HepG2 (cell line): ENCODE data around the gene NAV2. TPM values are rescaled to one million over a fixed set of nuclear protein-coding genes. Genes with fewer than 3 reads are reported as not detected.

ENCODE experiments used
- ATAC-seq: fragments of 200-7000 bp; cut with Tn5 transposase; 3 replicates; pipeline ENCODE4 v1.9.1; 2020; ENCODE audit warnings: mild to moderate bottlenecking, moderate library complexity
- BruUV-seq: library from RNA; stranded (reverse); fragments of 400-500 nt; replicated peaks from 2 replicates; lab custom pipeline; 2021; lab: Mats Ljungman, UMichigan
- CTCF ChIA-PET: fragments of 300-600 bp; formaldehyde crosslinking; extraction: SDS; loops from one replicate; lab custom pipeline; 2021; ENCODE audit warnings: low total read pairs, inconsistent platforms, low intra/inter-chr PET ratio; lab: Yijun Ruan, JAX
- POLR2A ChIA-PET: fragments of 350-600 bp; sonication (Branson Sonifier 250); formaldehyde crosslinking; loops from one replicate; lab custom pipeline; 2020; ENCODE audit warnings: antibody characterized with exemption, inconsistent platforms; lab: Yijun Ruan, JAX
- DNase-seq: peaks from one replicate; pipeline ENCODE4 v3.0.0-alpha.2; 2015; ENCODE audit warnings: low spot score
- FAIRE-seq: peaks from 3 replicates; lab custom pipeline; 2011; peaks lifted over from hg19 to GRCh38; lab: Jason Lieb, UNC
- H2AFZ ChIP-seq: one replicate; pipeline ENCODE4 v1.6.1; 2011; ENCODE audit warnings: low read length, inconsistent platforms
- H3K27ac ChIP-seq: fragments of 300-600 bp; 3 replicates; pipeline ENCODE4 v1.8.0; 2011; ENCODE audit warnings: mixed run types, mild to moderate bottlenecking, mixed read lengths, low read length, inconsistent platforms; ENCODE audit not compliant: insufficient read depth; ENCODE audit errors: extremely low read length
- H3K27me3 ChIP-seq, 2 experiments: fragments of 200-600 bp in 1 of 2; 2 replicates in 1 of 2; 3 replicates in 1 of 2; pipeline versions ENCODE4 v1.6.0 to v1.8.0; 2011; ENCODE audit warnings: low read length in 2 of 2, mild to moderate bottlenecking in 2 of 2, moderate library complexity in 2 of 2, inconsistent platforms in 1 of 2; ENCODE audit not compliant: insufficient read depth in 2 of 2, control insufficient read depth in 1 of 2
- H3K36me3 ChIP-seq, 2 experiments: fragments of 200-600 bp in 1 of 2; replicated peaks in 1 of 2; 2 replicates in 1 of 2; 3 replicates in 1 of 2; pipeline versions ENCODE4 v1.5.1 to v1.8.0; 2011; ENCODE audit warnings: low read length in 2 of 2, inconsistent platforms in 1 of 2; ENCODE audit not compliant: insufficient read depth in 2 of 2, control insufficient read depth in 1 of 2
- H3K4me1 ChIP-seq: 2 replicates; pipeline ENCODE4 v1.5.1; 2012; ENCODE audit warnings: low read length, inconsistent platforms; ENCODE audit not compliant: insufficient read depth
- H3K4me2 ChIP-seq: 2 replicates; pipeline ENCODE4 v1.6.0; 2011; ENCODE audit warnings: low read depth, low read length, inconsistent platforms
- H3K4me3 ChIP-seq, 3 experiments: fragments of 200-600 bp in 1 of 3; sonication (generic), shearing (Covaris generic) in 1 of 3; replicated peaks in 1 of 3; 2 replicates each; pipeline ENCODE4 v1.5.1; 2011 to 2016; ENCODE audit warnings: low read length in 3 of 3, inconsistent platforms in 2 of 3, low read depth in 2 of 3, mild to moderate bottlenecking in 2 of 3, control low read depth in 1 of 3, mixed read lengths in 1 of 3; ENCODE audit not compliant: insufficient read depth in 1 of 3
- H3K79me2 ChIP-seq: one replicate; pipeline ENCODE4 v1.6.1; 2011; ENCODE audit warnings: low read length, inconsistent platforms; ENCODE audit not compliant: insufficient read depth
- H3K9ac ChIP-seq: 2 replicates; pipeline ENCODE4 v1.6.0; 2011; ENCODE audit warnings: mild to moderate bottlenecking, low read depth, low read length, inconsistent platforms; ENCODE audit not compliant: insufficient read depth
- H3K9me3 ChIP-seq: 2 replicates; pipeline ENCODE4 v1.5.1; 2012; ENCODE audit warnings: mild to moderate bottlenecking, low read length
- H4K20me1 ChIP-seq: 2 replicates; pipeline ENCODE4 v1.6.0; 2011; ENCODE audit warnings: inconsistent platforms, mild to moderate bottlenecking, low read length, moderate library complexity; ENCODE audit not compliant: insufficient read depth
- HNRNPL ChIP-seq: fragments of 200-400 bp; formaldehyde crosslinking; IDR thresholded peaks from 2 replicates; pipeline ENCODE4 v1.6.1; 2017; ENCODE audit warnings: mild to moderate bottlenecking, low read depth, low read length
- KMT2A ChIP-seq: sonication (generic); formaldehyde crosslinking; IDR thresholded peaks from 2 replicates; pipeline ENCODE4 v1.4.0; 2020; ENCODE audit warnings: missing genetic modification reagents
- NR2F2 ChIP-seq: IDR thresholded peaks from 2 replicates; pipeline ENCODE4 v1.6.1; 2012; ENCODE audit warnings: low read depth, inconsistent platforms, borderline replicate concordance
- ZBTB1 ChIP-seq: sonication (generic); formaldehyde crosslinking; IDR thresholded peaks from 2 replicates; pipeline ENCODE4 v1.4.0; 2020; ENCODE audit warnings: missing genetic modification reagents, borderline replicate concordance
- ZNF430 ChIP-seq: sonication (generic); formaldehyde crosslinking; IDR thresholded peaks from 2 replicates; pipeline ENCODE4 v1.9.0; 2021; ENCODE audit warnings: mild to moderate bottlenecking, missing genetic modification reagents
- ZNF792 ChIP-seq: IDR thresholded peaks from 2 replicates; pipeline ENCODE4 v1.6.1; 2016
- WGBS: methylation state at CpG from one replicate; pipeline ENCODE4 v1.1.6; 2017; ENCODE audit warnings: low lambda C conversion rate; 5-methylcytosine and 5-hydroxymethylcytosine counted together
- in situ Hi-C: cut with HindIII; loops from 2 replicates; pipeline ENCODE4 v1.10.0; 2017; ENCODE audit warnings: low pct_unique_long_range_greater_than_20kb; ENCODE audit not compliant: extremely low pct_ligation_motif_present
- intact Hi-C: fragments of 100-400 bp; cut with micrococcal nuclease; formaldehyde crosslinking; loops from one replicate; pipeline ENCODE4 v1.10.0; 2022; ENCODE audit not compliant: unreplicated experiment
- polyA plus RNA-seq, 8 experiments: library from polyadenylated mRNA; depleted of rRNA in 3 of 8; stranded (reverse) in 7 of 8; unstranded in 1 of 8; fragments of >200 nt; fragmentation: Illumina TruSeq in 4 of 8; extraction: Trizol in 4 of 8; gene quantifications; 2 replicates each; pipeline versions ENCODE4 v1.2.1 to v1.2.3, GENCODE V29; 2011 to 2016; ENCODE audit warnings: low read depth in 4 of 8, missing spikeins in 1 of 8, mixed read lengths in 1 of 8; ENCODE audit not compliant: insufficient read depth in 1 of 8
- total RNA-seq, 5 experiments: library from RNA; depleted of rRNA; stranded (reverse); fragments of >200 nt; fragmentation: Illumina TruSeq; extraction: Trizol; gene quantifications; 2 replicates each; pipeline ENCODE4 v1.2.3, GENCODE V29; 2016; ENCODE audit warnings: low read depth in 1 of 5
- TF ChIP-seq, protein P1 (sequence below): sonication (generic); formaldehyde crosslinking; IDR thresholded peaks from 2 replicates; pipeline ENCODE4 v1.4.0; 2020; ENCODE audit warnings: missing genetic modification reagents
- TF ChIP-seq, protein P2 (sequence below): sonication (generic); formaldehyde crosslinking; IDR thresholded peaks from 2 replicates; pipeline ENCODE4 v1.4.0; 2020; ENCODE audit warnings: missing genetic modification reagents, borderline replicate concordance

The NAV2 gene
- total and polyA plus RNA-seq, 2 of the 13 experiments (the other 11 are each of a cell fraction or from before 2014, with no cell fraction given) = 9.3 to 34.6 TPM

DNA sequence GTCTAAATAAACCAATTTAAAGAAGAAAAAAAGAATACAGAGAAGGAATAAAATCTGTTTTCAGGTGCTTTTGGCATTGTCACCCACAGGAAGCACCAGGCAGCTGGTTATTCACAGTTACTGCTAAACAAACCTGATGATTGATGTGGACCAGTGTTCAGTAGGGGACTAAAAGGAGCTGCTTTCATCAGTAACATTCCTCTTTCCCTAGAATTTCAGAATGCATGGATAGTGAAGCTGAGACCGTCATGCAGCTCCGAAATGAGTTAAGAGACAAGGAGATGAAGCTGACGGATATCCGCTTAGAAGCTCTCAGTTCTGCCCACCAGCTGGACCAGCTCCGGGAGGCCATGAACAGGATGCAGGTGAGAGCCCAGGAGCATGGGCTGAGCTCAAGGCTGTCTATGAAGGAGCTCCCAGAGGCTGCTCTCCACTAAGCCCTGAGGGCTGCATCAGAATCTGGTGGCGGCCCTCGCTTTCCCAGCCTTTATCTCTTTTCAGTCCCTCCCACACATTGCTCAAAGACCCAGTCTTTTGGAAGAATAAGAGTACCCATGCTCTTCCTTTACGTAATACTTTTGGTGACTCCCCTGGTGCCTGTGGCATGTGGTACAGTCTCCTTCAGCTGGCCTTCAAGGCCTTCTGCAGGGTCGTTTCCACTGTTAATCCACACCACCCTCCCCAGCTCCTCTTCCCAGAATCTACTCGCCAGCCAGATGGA is 378.2 kb downstream of the NAV2 start:
- no peak for FAIRE-seq
- Histone ChIP-seq H3K9me3 (no peaks in the 10 kb centered on the region), H2AFZ (no peak overlapping the region), H3K9ac (no peak overlapping the region), H4K20me1 (no peaks in the 10 kb centered on the region), H3K4me3 (no peak overlapping the region), H3K27me3 (no peaks in the 10 kb centered on the region), H3K79me2 (no peaks in the 10 kb centered on the region), H3K4me2 (no peak overlapping the region), H3K27ac (no peak overlapping the region), H3K36me3 (peaks cover 48 to 81% of the 10 kb centered on the region in 2 experiments), H3K4me1 (peaks cover 33% of the 10 kb centered on the region)
- WGBS = 89% methylated on average over 9 of the region's 10 CpGs
- ATAC-seq = no peak
- no TSS peak for BruUV-seq
- ChIA-PET POLR2A (no interaction called here), CTCF (no interaction called here)
- in situ Hi-C loops = no loop called here
- no peak for DNase-seq
- intact Hi-C loops = no loop called here
- TF ChIP-seq NR2F2 = no peak
- TF ChIP-seq ZNF792 (CRISPR knock-in tag) = no peak

DNA sequence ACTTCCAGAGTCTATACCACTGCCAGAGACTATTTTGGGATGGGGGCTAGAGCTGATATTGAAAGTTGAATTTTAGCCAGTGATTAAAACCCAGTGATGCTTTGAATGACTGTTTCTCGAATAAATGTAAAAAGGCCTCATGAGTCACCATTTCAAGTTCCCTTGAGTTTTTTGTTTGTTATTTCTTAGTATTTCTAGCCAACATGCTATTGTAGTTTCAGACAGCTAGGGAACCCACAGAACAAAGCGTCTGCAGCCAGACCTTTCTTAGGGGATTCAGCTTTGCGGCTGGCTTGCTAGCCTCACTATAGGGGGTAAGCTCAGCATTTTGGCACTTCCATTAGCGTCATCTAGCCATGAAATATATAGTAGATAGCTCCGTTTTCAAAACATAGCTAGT is 381.1 kb downstream of the NAV2 start:
- H4K20me1 ChIP-seq = no peaks in the 10 kb centered on the region
- H3K9me3 ChIP-seq = no peaks in the 10 kb centered on the region
- FAIRE-seq (no peak), ATAC-seq (no peak), DNase-seq (no peak)
- ChIA-PET POLR2A (no interaction called here), CTCF (no interaction called here)
- TF ChIP-seq, protein P1, sequence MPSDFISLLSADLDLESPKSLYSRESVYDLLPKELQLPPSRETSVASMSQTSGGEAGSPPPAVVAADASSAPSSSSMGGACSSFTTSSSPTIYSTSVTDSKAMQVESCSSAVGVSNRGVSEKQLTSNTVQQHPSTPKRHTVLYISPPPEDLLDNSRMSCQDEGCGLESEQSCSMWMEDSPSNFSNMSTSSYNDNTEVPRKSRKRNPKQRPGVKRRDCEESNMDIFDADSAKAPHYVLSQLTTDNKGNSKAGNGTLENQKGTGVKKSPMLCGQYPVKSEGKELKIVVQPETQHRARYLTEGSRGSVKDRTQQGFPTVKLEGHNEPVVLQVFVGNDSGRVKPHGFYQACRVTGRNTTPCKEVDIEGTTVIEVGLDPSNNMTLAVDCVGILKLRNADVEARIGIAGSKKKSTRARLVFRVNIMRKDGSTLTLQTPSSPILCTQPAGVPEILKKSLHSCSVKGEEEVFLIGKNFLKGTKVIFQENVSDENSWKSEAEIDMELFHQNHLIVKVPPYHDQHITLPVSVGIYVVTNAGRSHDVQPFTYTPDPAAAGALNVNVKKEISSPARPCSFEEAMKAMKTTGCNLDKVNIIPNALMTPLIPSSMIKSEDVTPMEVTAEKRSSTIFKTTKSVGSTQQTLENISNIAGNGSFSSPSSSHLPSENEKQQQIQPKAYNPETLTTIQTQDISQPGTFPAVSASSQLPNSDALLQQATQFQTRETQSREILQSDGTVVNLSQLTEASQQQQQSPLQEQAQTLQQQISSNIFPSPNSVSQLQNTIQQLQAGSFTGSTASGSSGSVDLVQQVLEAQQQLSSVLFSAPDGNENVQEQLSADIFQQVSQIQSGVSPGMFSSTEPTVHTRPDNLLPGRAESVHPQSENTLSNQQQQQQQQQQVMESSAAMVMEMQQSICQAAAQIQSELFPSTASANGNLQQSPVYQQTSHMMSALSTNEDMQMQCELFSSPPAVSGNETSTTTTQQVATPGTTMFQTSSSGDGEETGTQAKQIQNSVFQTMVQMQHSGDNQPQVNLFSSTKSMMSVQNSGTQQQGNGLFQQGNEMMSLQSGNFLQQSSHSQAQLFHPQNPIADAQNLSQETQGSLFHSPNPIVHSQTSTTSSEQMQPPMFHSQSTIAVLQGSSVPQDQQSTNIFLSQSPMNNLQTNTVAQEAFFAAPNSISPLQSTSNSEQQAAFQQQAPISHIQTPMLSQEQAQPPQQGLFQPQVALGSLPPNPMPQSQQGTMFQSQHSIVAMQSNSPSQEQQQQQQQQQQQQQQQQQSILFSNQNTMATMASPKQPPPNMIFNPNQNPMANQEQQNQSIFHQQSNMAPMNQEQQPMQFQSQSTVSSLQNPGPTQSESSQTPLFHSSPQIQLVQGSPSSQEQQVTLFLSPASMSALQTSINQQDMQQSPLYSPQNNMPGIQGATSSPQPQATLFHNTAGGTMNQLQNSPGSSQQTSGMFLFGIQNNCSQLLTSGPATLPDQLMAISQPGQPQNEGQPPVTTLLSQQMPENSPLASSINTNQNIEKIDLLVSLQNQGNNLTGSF (CRISPR knock-in tag) = no peak
- no peak for TF ChIP-seq HNRNPL
- TF ChIP-seq KMT2A = no peak
- no peak for TF ChIP-seq ZBTB1
- TF ChIP-seq, protein P2, sequence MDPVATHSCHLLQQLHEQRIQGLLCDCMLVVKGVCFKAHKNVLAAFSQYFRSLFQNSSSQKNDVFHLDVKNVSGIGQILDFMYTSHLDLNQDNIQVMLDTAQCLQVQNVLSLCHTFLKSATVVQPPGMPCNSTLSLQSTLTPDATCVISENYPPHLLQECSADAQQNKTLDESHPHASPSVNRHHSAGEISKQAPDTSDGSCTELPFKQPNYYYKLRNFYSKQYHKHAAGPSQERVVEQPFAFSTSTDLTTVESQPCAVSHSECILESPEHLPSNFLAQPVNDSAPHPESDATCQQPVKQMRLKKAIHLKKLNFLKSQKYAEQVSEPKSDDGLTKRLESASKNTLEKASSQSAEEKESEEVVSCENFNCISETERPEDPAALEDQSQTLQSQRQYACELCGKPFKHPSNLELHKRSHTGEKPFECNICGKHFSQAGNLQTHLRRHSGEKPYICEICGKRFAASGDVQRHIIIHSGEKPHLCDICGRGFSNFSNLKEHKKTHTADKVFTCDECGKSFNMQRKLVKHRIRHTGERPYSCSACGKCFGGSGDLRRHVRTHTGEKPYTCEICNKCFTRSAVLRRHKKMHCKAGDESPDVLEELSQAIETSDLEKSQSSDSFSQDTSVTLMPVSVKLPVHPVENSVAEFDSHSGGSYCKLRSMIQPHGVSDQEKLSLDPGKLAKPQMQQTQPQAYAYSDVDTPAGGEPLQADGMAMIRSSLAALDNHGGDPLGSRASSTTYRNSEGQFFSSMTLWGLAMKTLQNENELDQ = no peak
- no peak for TF ChIP-seq ZNF430 (CRISPR knock-in tag)
- in situ Hi-C loops = no loop called here
- H3K4me2 ChIP-seq = no peak overlapping the region
- H3K4me3 ChIP-seq = no peak overlapping the region
- H3K79me2 ChIP-seq = no peaks in the 10 kb centered on the region
- H3K27ac ChIP-seq = no peak overlapping the region
- H2AFZ ChIP-seq = no peak overlapping the region
- WGBS = 96% methylated on average over 5 of the region's 5 CpGs
- no peaks in the 10 kb centered on the region for H3K27me3 ChIP-seq
- H3K4me1 ChIP-seq = peaks cover 15% of the 10 kb centered on the region
- no peak overlapping the region for H3K9ac ChIP-seq
- BruUV-seq = no TSS peak
- H3K36me3 ChIP-seq = peaks cover 44 to 85% of the 10 kb centered on the region in 2 experiments
- intact Hi-C loops = loop anchor here (2.0 kb wide), 1 partner anchor 183 kb away; no protein-coding TSS in a partner anchor
